ENCODE data around the gene MLXIP.
"Not testable (repeated sequence)": the region's sequence is repeated elsewhere in the genome, so short reads cannot be mapped to it uniquely, and the experiment has no call there.

The MLXIP gene

DNA sequence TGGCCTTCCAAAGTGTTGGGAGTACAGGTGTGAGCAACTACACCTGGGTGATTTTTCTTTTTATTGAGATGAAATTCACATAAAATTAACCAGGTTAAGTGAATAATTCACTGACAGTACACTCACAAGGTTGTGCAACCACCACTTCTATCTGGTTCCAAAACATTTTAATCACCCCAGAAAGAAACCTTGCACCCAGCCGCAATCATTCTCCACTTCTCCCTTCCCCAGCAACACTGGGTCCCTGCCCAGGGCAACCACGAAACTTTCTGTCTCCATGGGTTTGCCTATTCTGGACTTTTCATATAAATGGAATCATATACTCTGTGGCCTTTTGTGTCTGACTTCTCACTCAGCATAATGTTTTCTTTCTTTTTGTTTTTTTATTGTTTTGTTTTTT is 26.3 kb upstream of the MLXIP start:
- no peak for DNase-seq

- no peak for DNase-seq
Observed at GRCh38 chr12:122054842-122055520, 23.6 kb upstream of the MLXIP start.

DNA sequence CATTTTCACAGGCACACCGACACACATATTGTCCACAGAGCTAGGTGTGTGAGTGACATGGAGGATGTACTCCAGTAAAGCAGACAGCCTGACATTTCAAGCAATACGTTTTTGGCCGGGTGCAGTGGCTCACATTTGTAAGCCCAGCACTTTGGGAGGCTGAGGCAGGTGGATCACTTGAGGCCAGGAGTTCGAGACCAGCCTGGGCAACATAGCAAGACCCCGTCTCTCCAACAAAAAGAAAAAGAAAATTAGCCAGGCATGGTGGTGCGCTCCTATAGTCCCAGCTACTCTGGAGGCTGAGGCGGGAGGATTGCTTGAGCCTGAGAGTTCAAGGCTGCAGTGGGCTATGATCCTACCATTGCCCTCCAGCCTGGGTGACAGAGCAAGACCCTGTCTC is 22.1 kb upstream of the MLXIP start:
- not testable (repeated sequence) for DNase-seq

- no peak for DNase-seq
Observed at GRCh38 chr12:122057007-122057735, 21.4 kb upstream of the MLXIP start.

DNA sequence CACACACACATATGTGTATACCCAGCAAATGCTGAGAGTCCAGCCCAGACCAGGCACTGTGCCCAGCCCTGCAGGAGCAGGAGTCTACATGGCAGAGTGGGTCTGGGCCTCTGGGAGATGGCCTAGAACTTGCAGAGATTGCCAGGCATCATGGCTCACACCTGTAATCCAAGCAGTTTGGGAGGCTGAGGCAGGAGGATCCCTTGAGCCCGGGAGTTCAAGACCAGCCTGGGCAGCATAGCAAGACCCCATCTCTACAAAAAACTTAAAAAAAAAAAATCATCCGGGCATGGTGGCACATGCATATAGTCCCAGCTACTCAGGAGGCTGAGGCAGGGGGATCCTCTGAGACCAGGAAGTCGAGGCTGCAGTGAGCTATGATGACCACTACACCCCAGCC is 20.8 kb upstream of the MLXIP start:
- DNase-seq: no peak

DNA sequence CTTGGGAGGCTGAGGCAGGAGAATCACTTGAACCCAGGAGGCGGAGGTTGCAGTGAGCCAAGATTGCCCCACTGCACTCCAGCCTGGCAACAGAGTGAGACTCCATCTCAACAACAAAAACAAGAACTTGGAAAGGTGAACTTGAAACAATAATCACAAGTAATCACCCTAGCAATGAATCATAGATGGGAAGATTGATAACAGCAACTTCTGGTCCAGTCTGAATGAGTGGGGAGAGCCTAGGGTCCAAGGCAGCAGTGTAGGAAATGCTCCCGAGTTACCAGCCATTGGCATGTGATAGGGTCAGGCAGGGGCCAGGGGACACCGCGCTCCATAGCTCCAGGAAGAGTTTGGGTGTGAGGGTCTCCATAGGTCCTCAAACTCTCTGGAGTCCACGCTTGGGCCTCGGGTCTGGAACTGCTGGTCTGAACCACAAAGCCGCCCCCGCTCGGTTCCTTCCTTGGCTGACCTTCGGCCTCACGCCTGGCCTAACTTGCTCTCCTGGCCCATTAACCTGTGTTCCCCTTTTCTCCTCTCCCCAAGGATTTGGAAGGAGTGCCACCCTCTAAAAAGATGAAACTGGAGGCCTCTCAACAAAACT is 19.9 kb upstream of the MLXIP start:
- no peak for DNase-seq

DNA sequence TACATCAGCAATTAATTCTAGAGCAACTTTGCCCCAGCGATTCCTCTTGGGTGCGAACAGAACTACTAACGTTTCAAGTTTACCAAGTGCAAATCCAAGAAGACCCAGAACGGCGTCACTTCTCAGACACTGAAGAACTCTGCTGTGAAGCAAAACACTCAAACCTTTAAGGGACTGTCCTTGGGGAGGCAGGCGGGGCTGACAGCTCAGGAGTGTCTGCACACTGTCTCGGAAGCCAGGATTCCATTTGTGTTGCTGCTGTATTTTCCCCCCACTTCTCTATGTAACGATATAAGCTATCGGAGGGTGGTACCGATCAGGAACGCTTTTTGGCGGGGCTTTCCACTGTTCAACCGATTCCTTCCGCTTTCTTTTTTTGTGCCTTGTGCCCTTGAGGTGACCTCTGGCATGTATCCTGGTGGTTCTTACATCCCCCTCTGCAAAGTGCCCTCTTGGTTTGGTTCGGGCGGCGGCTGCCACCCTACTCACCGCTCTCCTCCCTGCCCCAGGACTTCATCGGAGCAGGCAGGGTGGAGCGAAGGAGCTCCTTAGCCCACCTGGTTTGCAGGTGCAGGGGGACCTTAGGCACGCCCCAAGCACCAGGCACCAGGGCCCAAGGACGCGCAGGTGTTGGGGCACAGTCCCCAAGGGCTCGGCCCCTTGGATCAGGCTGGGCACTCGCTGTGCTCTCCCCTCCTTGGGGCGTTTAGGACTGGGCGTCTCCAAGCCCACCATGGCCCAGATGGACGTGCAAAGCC is 19.2 kb upstream of the MLXIP start:
- no peak for DNase-seq

DNA sequence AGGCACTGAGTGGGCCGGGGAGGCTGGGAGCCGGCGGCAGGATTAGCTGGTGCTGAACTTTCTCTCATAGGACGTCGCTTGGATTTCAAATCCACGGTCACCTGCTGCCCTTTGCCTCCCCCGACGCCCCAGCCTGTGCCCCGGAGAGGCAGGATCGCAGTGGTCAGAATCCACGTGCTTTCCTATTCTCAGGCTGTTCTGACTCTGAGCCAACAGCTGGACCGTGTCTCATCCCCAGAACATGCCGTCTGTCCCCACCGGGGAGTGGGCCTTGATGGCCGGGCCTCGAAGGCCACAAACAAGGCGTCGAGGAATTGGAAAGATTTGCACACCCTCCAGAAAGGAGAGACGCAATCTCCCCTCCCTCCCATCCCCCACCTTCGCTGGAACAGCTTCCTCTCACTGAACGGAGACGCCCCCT is 18.5 kb upstream of the MLXIP start:
- no peak for DNase-seq

GRCh38 chr12:122061253-122061652 is 17.3 kb upstream of the MLXIP start:
- no peak for DNase-seq

GRCh38 chr12:122062832-122063693 is 15.5 kb upstream of the MLXIP start:
- no peak for DNase-seq

GRCh38 chr12:122063694-122064024 is 14.9 kb upstream of the MLXIP start:
- DNase-seq: no peak

- DNase-seq: peak; percentile 69
Observed at GRCh38 chr12:122064025-122064777, 14.4 kb upstream of the MLXIP start.

GRCh38 chr12:122064780-122065588 is 13.6 kb upstream of the MLXIP start:
- DNase-seq: no peak

GRCh38 chr12:122067548-122067947 is 11.0 kb upstream of the MLXIP start:
- DNase-seq: no peak

- peak; percentile 56 for DNase-seq
Observed at GRCh38 chr12:122067966-122068365, 10.6 kb upstream of the MLXIP start.

GRCh38 chr12:122072031-122072970 is 6.3 kb upstream of the MLXIP start:
- no peak for DNase-seq

DNA sequence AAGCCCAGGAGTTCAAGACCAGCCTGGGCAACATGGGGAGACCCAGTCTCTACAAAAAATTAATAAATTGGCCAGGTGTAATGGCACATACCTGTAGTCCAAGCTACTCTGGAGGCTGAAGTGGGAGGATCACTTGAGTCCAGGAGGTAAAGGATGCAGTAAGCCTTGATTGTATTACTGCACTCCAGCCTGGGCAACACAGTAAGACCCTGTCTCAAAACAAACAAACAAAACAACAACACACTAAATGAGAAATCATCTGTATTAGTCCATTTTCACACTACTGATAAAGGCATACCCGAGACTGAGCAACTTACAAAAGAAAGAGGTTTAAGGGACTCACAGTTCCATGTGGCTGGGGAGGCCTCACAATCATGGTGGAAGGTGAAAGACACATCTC is 4.7 kb upstream of the MLXIP start:
- DNase-seq: no peak

DNA sequence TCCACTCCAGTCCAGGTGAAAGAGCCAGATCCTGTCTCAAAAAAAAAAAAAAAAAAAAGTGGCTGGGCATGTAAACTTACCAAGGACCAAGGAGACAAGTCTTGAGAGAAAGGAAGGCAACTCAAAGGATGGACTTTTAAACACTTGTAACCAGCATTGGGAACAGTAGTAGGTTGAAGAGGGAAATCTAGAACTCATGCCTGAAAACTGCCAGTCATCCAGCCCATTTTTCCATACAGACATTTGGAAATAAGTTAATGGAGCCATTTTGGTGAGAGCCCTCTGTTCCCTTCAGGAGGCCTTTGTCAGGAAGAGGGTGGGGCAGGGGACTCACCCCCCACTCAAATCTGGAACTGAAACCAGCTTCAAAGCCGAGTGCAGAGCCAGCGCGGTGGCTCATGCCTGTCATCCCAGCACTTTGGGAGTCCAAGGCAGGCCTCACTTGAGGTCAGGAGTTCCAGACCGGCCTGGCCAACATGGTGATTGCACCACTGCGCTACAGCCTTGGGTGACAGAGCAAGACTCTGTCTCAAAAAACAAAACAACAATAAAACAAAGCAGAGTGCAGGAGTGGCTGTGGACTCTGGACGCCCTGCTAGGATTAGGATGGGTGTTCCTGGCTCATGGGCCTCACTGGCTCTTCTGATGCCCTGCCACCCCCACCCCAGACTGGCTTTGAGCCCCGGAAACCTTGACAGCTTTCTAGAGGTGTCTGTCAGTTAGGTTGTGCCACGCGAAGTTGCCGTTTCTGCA is 1.6 kb upstream of the MLXIP start:
- no peak for DNase-seq

- peak; percentile 53 for DNase-seq
Observed at GRCh38 chr12:122079033-122079531, 526 bp downstream of the MLXIP start.
